Ovary (tissue), 3 donors: ENCODE data around the gene LGALS7B.
"Not testable (repeated sequence)": the region's sequence is repeated elsewhere in the genome, so short reads cannot be mapped to it uniquely, and the experiment has no call there.

ENCODE experiments used
- EP300 ChIP-seq: sonication (generic); formaldehyde crosslinking; IDR thresholded peaks from one replicate; pipeline ENCODE4 v1.6.1; 2017; ENCODE audit warnings: antibody characterized with exemption
- POLR2A ChIP-seq: fragments of 450-650 bp; IDR thresholded peaks from one replicate; pipeline ENCODE4 v1.6.1; 2017; ENCODE audit warnings: antibody characterized with exemption, mild to moderate bottlenecking, moderate library complexity
- TF ChIP-seq, protein P1 (sequence below), 3 donors: fragments of 450-650 bp in 2 of 3; fragments of 200-600 bp in 1 of 3; IDR thresholded peaks; one replicate each; pipeline versions ENCODE4 v1.5.1 to v1.8.0; 2016 to 2022; ENCODE audit warnings: antibody characterized with exemption in 3 of 3, mild to moderate bottlenecking in 1 of 3
- donor health status: DM: no; HTN: no; CAD: no.

DNA sequence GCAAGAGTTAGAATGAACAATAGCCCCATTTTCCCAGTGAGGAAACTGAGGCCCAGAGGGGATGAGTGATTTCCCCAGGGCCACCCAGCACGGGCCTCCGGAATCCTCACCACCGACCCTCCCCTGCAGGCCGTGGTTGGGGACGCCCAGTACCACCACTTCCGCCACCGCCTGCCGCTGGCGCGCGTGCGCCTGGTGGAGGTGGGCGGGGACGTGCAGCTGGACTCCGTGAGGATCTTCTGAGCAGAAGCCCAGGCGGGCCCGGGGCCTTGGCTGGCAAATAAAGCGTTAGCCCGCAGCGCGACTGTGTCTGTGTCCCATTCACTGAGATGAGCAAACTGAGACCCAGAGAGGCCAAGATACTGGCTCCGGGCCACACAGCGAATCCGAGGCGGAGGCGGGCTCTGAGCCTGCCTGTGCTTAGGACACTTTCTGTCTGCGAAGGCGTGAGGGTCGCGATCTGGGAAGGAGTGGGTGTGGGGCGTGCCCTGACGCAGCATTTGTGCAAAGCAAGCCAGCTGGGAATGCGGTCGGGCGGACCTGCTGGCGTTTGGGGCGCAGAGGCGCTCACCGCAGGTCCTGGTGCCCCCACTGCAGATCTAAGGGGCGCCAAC, 2.6 kb downstream of the LGALS7B start:
- TF ChIP-seq EP300, POLR2A: not testable (repeated sequence)
- TF ChIP-seq, protein P1, sequence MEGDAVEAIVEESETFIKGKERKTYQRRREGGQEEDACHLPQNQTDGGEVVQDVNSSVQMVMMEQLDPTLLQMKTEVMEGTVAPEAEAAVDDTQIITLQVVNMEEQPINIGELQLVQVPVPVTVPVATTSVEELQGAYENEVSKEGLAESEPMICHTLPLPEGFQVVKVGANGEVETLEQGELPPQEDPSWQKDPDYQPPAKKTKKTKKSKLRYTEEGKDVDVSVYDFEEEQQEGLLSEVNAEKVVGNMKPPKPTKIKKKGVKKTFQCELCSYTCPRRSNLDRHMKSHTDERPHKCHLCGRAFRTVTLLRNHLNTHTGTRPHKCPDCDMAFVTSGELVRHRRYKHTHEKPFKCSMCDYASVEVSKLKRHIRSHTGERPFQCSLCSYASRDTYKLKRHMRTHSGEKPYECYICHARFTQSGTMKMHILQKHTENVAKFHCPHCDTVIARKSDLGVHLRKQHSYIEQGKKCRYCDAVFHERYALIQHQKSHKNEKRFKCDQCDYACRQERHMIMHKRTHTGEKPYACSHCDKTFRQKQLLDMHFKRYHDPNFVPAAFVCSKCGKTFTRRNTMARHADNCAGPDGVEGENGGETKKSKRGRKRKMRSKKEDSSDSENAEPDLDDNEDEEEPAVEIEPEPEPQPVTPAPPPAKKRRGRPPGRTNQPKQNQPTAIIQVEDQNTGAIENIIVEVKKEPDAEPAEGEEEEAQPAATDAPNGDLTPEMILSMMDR (IDR thresholded peaks at IDR 0.05) = not testable (repeated sequence)
